Panc1 (cell line): Measurements from ENCODE around the gene TWF2. TPM values are rescaled to one million over a fixed set of nuclear protein-coding genes. Genes with fewer than 3 reads are reported as not detected.

ENCODE experiments used
- ATAC-seq: fragments of 200-7000 bp; cut with Tn5 transposase; 2 replicates; pipeline ENCODE4 v1.9.1; 2020; ENCODE audit warnings: mild to moderate bottlenecking, moderate library complexity
- BruUV-seq: library from RNA; stranded (reverse); fragments of 400-500 nt; replicated peaks from 2 replicates; lab custom pipeline; 2021; lab: Mats Ljungman, UMichigan
- CTCF ChIA-PET: fragments of 300-600 bp; sonication (Branson Sonifier 250); formaldehyde crosslinking; loops from one replicate; lab custom pipeline; 2022; ENCODE audit warnings: antibody characterized with exemption; lab: Charles Lee
- POLR2A ChIA-PET: fragments of 300-600 bp; sonication (Branson Sonifier 250); formaldehyde crosslinking; loops from one replicate; lab custom pipeline; 2022; ENCODE audit warnings: antibody characterized with exemption; lab: Charles Lee
- DNase-seq: peaks from one replicate; pipeline ENCODE4 v3.0.0-alpha.2; 2010; ENCODE audit warnings: low read depth, low spot score
- H3K27ac ChIP-seq: 2 replicates; pipeline ENCODE4 v1.5.1; 2011; ENCODE audit warnings: mild to moderate bottlenecking, low read length, inconsistent platforms
- H3K27me3 ChIP-seq: fragments of 200-500 bp; sonication (Bioruptor generic); 2 replicates; pipeline ENCODE4 v1.6.0; 2014; ENCODE audit warnings: low read length, inconsistent platforms; ENCODE audit not compliant: control insufficient read depth, insufficient read depth
- H3K36me3 ChIP-seq: fragments of 200-500 bp; sonication (Bioruptor generic); 2 replicates; pipeline ENCODE4 v1.5.1; 2014; ENCODE audit warnings: inconsistent platforms, mild to moderate bottlenecking, low read length, moderate library complexity; ENCODE audit not compliant: control insufficient read depth, insufficient read depth
- H3K4me1 ChIP-seq: 2 replicates; pipeline ENCODE4 v1.5.1; 2011; ENCODE audit warnings: inconsistent platforms, mild to moderate bottlenecking, low read length, moderate library complexity; ENCODE audit not compliant: control insufficient read depth, insufficient read depth
- H3K4me3 ChIP-seq, 2 experiments: 2 replicates each; pipeline ENCODE4 v1.5.1; 2011 to 2012; ENCODE audit warnings: low read depth in 2 of 2, low read length in 2 of 2, mild to moderate bottlenecking in 2 of 2, inconsistent platforms in 1 of 2, moderate library complexity in 1 of 2
- H3K9me3 ChIP-seq: fragments of 200-500 bp; sonication (Bioruptor generic); 2 replicates; pipeline ENCODE4 v1.5.1; 2014; ENCODE audit warnings: low read depth, mild to moderate bottlenecking, inconsistent platforms, low read length, moderate library complexity; ENCODE audit not compliant: control insufficient read depth, insufficient read depth
- CTCF ChIP-seq: fragments of 450-650 bp; IDR thresholded peaks from 2 replicates; pipeline ENCODE4 v1.5.1; 2017; ENCODE audit warnings: mild to moderate bottlenecking
- POLR2AphosphoS5 ChIP-seq: IDR thresholded peaks from 2 replicates; pipeline ENCODE4 v1.6.1; 2012; ENCODE audit warnings: mild to moderate bottlenecking, low read depth, low read length, moderate library complexity
- REST ChIP-seq, 2 experiments: IDR thresholded peaks; 2 replicates each; pipeline ENCODE4 v1.6.1; 2011 to 2012; ENCODE audit warnings: low read depth in 2 of 2, control low read depth in 1 of 2, low read length in 1 of 2, mild to moderate bottlenecking in 1 of 2, moderate library complexity in 1 of 2; ENCODE audit not compliant: insufficient read depth in 1 of 2
- SIN3A ChIP-seq: IDR thresholded peaks from 2 replicates; pipeline ENCODE4 v1.6.1; 2012; ENCODE audit warnings: low read depth, mild to moderate bottlenecking, low read length, moderate library complexity, borderline replicate concordance; ENCODE audit not compliant: insufficient read depth
- TCF7L2 ChIP-seq: IDR thresholded peaks from 2 replicates; pipeline ENCODE4 v1.6.1; 2011; ENCODE audit warnings: mild to moderate bottlenecking, low read depth, low read length, inconsistent platforms
- in situ Hi-C: cut with HindIII; loops from 2 replicates; pipeline ENCODE4 v1.10.0; 2016; ENCODE audit warnings: low sequenced_read_pairs, low pct_unique_long_range_greater_than_20kb
- intact Hi-C: fragments of 100-400 bp; cut with micrococcal nuclease; formaldehyde crosslinking; loops from one replicate; pipeline ENCODE4 v1.10.0; 2022; ENCODE audit not compliant: unreplicated experiment
- total RNA-seq: library from RNA; stranded (reverse); gene quantifications from one replicate; pipeline ENCODE4 v1.2.1, GENCODE V29; 2021; ENCODE audit not compliant: unreplicated experiment

Gene TWF2
- total RNA-seq, 1 experiment from 2014 or later: 51.9 TPM

GRCh38 chr3:52208556-52208955, 30.4 kb downstream of the TWF2 start:
- no peaks in the 10 kb centered on the region for H3K4me1 ChIP-seq
- H3K27ac ChIP-seq: no peak overlapping the region
- ATAC-seq (no peak), DNase-seq (no peak)
- CTCF ChIA-PET: no interaction called here
- H3K9me3 ChIP-seq: no peaks in the 10 kb centered on the region
- no peaks in the 10 kb centered on the region for H3K27me3 ChIP-seq
- intact Hi-C loops: no loop called here
- BruUV-seq: no TSS peak
- no peak overlapping the region for H3K4me3 ChIP-seq
- in situ Hi-C loops: no loop called here
- TF ChIP-seq REST (IDR thresholded peaks at IDR 0.05; ENCODE audit: insufficient read depth in 1 of 2, low read depth in 2 of 2, low read length in 1 of 2): no peak
- TF ChIP-seq TCF7L2: no peak
- TF ChIP-seq POLR2AphosphoS5: no peak
- no peak for TF ChIP-seq SIN3A
- no peak for TF ChIP-seq CTCF
- peaks cover 33% of the 10 kb centered on the region for H3K36me3 ChIP-seq
- POLR2A ChIA-PET: no interaction called here

- intact Hi-C loops (no loop called here), in situ Hi-C loops (no loop called here)
- H3K4me3 ChIP-seq: no peak overlapping the region
- no peak for ATAC-seq
- DNase-seq: no peak
- H3K4me1 ChIP-seq: no peaks in the 10 kb centered on the region
- no peaks in the 10 kb centered on the region for H3K27me3 ChIP-seq
- no peak overlapping the region for H3K27ac ChIP-seq
- POLR2A ChIA-PET: interaction anchor here (0.6 kb wide), 1 partner anchor 73 kb away, joined by 3 read pairs; the partner anchor contains the start of gene WDR82
- CTCF ChIA-PET: no interaction called here
- no TSS peak for BruUV-seq
- no peaks in the 10 kb centered on the region for H3K9me3 ChIP-seq
- TF ChIP-seq CTCF (no peak), REST (IDR thresholded peaks at IDR 0.05; ENCODE audit: insufficient read depth in 1 of 2, low read depth in 2 of 2, low read length in 1 of 2) (no peak), SIN3A (no peak), TCF7L2 (no peak), POLR2AphosphoS5 (no peak)
- H3K36me3 ChIP-seq: peaks cover 33% of the 10 kb centered on the region
These were observed 33.1 kb downstream of the TWF2 start for GRCh38 chr3:52205727-52206372.
